ENCODE data around the gene BBX.

- TF ChIP-seq CTCF (IDR thresholded peaks at IDR 0.05; ENCODE audit: insufficient read depth, low read length) = no peak
- TF ChIP-seq SPI1 (IDR thresholded peaks at IDR 0.05; ENCODE audit: borderline replicate concordance, low read depth) = no peak
- no peak for TF ChIP-seq POLR2AphosphoS5 (IDR thresholded peaks at IDR 0.05; ENCODE audit: low read depth)
- TF ChIP-seq GABPA (IDR thresholded peaks at IDR 0.05; ENCODE audit: low read depth) = no peak
- no peak for TF ChIP-seq REST (IDR thresholded peaks at IDR 0.05; ENCODE audit: insufficient replicate concordance, low read depth)
Observed at GRCh38 chr3:107782054-107782453, 259.3 kb downstream of the BBX start.
